ENCODE data around the gene BRD4. TPM values are rescaled to one million over a fixed set of nuclear protein-coding genes. Genes with fewer than 3 reads are reported as not detected.
A peak's percentile ranks its signal among the peaks of the same experiment; 100 is the strongest.

The BRD4 gene
- total and polyA plus RNA-seq, 11 donors, result 31.1 to 78.9 (median 61.8) TPM

- ATAC-seq (peak in 3 of 4 donors; percentile 19 to 71 (median 51)), DNase-seq (no peak)
- Histone ChIP-seq H3K27me3 (no peaks in the 10 kb centered on the region), H3K36me3 (peaks cover 0 to 3% (median 0%) of the 10 kb centered on the region in 9 donors), H3K4me3 (no peak overlapping the region), H3K4me1 (peaks cover 26 to 100% (median 91%) of the 10 kb centered on the region in 12 donors), H3K9me3 (no peaks in the 10 kb centered on the region), H3K27ac (peak overlapping the region in 9 of 12 donors; percentile 5 to 55 (median 39))
- TF ChIP-seq CTCF (IDR thresholded peaks at IDR 0.05) (no peak), POLR2A (IDR thresholded peaks at IDR 0.05) (no peak)
- intact Hi-C loops (cut with DNase I), result loop anchor here in 1 of 10 donors (5.0 kb wide), 1 partner anchor 35 kb away; no protein-coding TSS in a partner anchor
- WGBS, 4 donors, result 23 to 27% (median 24%) methylated on average over 3 of the region's 3 CpGs
Observed at GRCh38 chr19:15317392-15318071, 14.8 kb downstream of the BRD4 start.

- DNase-seq, result no peak
- ATAC-seq, result no peak
- Histone ChIP-seq H3K9me3 (no peaks in the 10 kb centered on the region), H3K4me3 (no peak overlapping the region), H3K27ac (peak overlapping the region in 6 of 12 donors; percentile 4 to 55 (median 32)), H3K36me3 (peaks cover 0 to 3% (median 0%) of the 10 kb centered on the region in 9 donors), H3K27me3 (no peaks in the 10 kb centered on the region), H3K4me1 (peaks cover 26 to 100% (median 89%) of the 10 kb centered on the region in 12 donors)
- intact Hi-C loops (cut with DNase I), result loop anchor here in 1 of 10 donors (5.0 kb wide), 1 partner anchor 34 kb away; no protein-coding TSS in a partner anchor
- TF ChIP-seq CTCF (IDR thresholded peaks at IDR 0.05) (no peak), POLR2A (IDR thresholded peaks at IDR 0.05) (no peak)
- 85 to 92% (median 87%) methylated on average over 2 of the region's 2 CpGs for WGBS, 4 donors
Observed at GRCh38 chr19:15316498-15316897, 15.8 kb downstream of the BRD4 start.

- Histone ChIP-seq H3K9me3 (no peaks in the 10 kb centered on the region), H3K27me3 (no peaks in the 10 kb centered on the region), H3K36me3 (peaks cover 0 to 3% (median 0%) of the 10 kb centered on the region in 9 donors), H3K4me3 (no peak overlapping the region), H3K4me1 (peaks cover 18 to 99% (median 85%) of the 10 kb centered on the region in 12 donors), H3K27ac (no peak overlapping the region)
- DNase-seq, result no peak
- TF ChIP-seq POLR2A (IDR thresholded peaks at IDR 0.05) (no peak), CTCF (IDR thresholded peaks at IDR 0.05) (no peak)
- 66 to 72% (median 69%) methylated on average over 5 to 6 of the region's 6 CpGs for WGBS, 4 donors
- ATAC-seq, result no peak
- intact Hi-C loops (cut with DNase I), result loop anchor here in 1 of 10 donors (5.0 kb wide), 1 partner anchor 33 kb away; no protein-coding TSS in a partner anchor
Observed at GRCh38 chr19:15315101-15315500, 17.2 kb downstream of the BRD4 start.

GRCh38 chr19:15313649-15314279, 18.6 kb downstream of the BRD4 start:
- WGBS, 4 donors, result 54 to 70% (median 64%) methylated on average over 7 of the region's 7 CpGs
- Histone ChIP-seq H3K27me3 (no peaks in the 10 kb centered on the region), H3K4me1 (peaks cover 15 to 96% (median 79%) of the 10 kb centered on the region in 12 donors), H3K9me3 (no peaks in the 10 kb centered on the region), H3K27ac (peak overlapping the region in 1 of 12 donors; percentile 22), H3K4me3 (no peak overlapping the region), H3K36me3 (peaks cover 0 to 3% (median 0%) of the 10 kb centered on the region in 9 donors)
- ATAC-seq (no peak), DNase-seq (no peak)
- TF ChIP-seq POLR2A (IDR thresholded peaks at IDR 0.05) (no peak), CTCF (IDR thresholded peaks at IDR 0.05) (no peak)
- intact Hi-C loops (cut with DNase I), result no loop called here
